Measurements from ENCODE around the gene OXGR1. TPM values are rescaled to one million over a fixed set of nuclear protein-coding genes. Genes with fewer than 3 reads are reported as not detected.

The OXGR1 gene
- total and polyA plus RNA-seq, 2 of the 8 experiments (the other 6 are each of a cell fraction or from before 2014, with no cell fraction given): 0.34 to 1.8 TPM

GRCh38 chr13:96991072-96991471, 3.2 kb downstream of the OXGR1 start:
- Histone ChIP-seq H2BK12ac (ENCODE audit: low read depth, low read length) (no peak overlapping the region), H3K4ac (replicated peaks; ENCODE audit: insufficient read length, low read depth, low read length) (no peak overlapping the region), H3K14ac (ENCODE audit: insufficient read length) (no peak overlapping the region), H2AFZ (ENCODE audit: low read length) (no peak overlapping the region), H2BK5ac (ENCODE audit: low read depth, low read length) (no peak overlapping the region), H2BK20ac (ENCODE audit: low read length) (no peak overlapping the region), H3K79me2 (ENCODE audit: control insufficient read depth in 1 of 2, insufficient read depth in 2 of 2, low read length in 2 of 2) (no peaks in the 10 kb centered on the region), H3K4me1 (replicated peaks in 1 of 4; ENCODE audit: control insufficient read depth in 3 of 4, insufficient read depth in 4 of 4, low read length in 3 of 4) (peaks cover 0 to 4% (median 1%) of the 10 kb centered on the region in 4 experiments; a peak in 2 of 7 replicates), H3K9me3 (ENCODE audit: insufficient read depth in 2 of 2, low read depth in 1 of 2, low read length in 1 of 2) (no peaks in the 10 kb centered on the region), H3K56ac (replicated peaks; ENCODE audit: insufficient read length, low read depth, low read length) (no peak overlapping the region), H3K27ac (ENCODE audit: low read depth, low read length) (no peak overlapping the region), H3K4me2 (ENCODE audit: insufficient read depth in 1 of 2, low read depth in 2 of 2, low read length in 2 of 2) (no peak overlapping the region), H3K9ac (replicated peaks in 1 of 4; ENCODE audit: extremely low read depth in 1 of 4, low read depth in 3 of 4, low read length in 3 of 4) (no peak overlapping the region), H3K36me3 (ENCODE audit: control insufficient read depth in 2 of 4, insufficient read depth in 4 of 4, low read length in 3 of 4) (no peaks in the 10 kb centered on the region), H2AK5ac (ENCODE audit: low read depth, low read length) (no peak overlapping the region), H3K23me2 (ENCODE audit: low read depth, low read length) (peaks cover 5% of the 10 kb centered on the region; the same call in 1 of the 2 replicates), H3K23ac (ENCODE audit: insufficient read length) (no peak overlapping the region), H3K79me1 (ENCODE audit: low read depth, low read length) (no peaks in the 10 kb centered on the region), H4K8ac (ENCODE audit: extremely low read depth, insufficient read depth, low read length) (no peak overlapping the region), H4K20me1 (replicated peaks in 1 of 2; ENCODE audit: control insufficient read depth in 1 of 2, insufficient read depth in 2 of 2, low read length in 2 of 2) (peaks cover 0 to 2% of the 10 kb centered on the region in 2 experiments), H4K91ac (replicated peaks; ENCODE audit: insufficient read length, low read length) (no peak overlapping the region), H4K5ac (ENCODE audit: insufficient read length, low read depth, low read length) (no peak overlapping the region), H3K27me3 (replicated peaks in 1 of 4; ENCODE audit: control insufficient read depth in 3 of 4, extremely low read depth in 1 of 4, insufficient read depth in 3 of 4, low read length in 3 of 4) (peaks cover 5 to 38% (median 33%) of the 10 kb centered on the region in 4 experiments), H3K4me3 (ENCODE audit: extremely low read depth in 1 of 4, insufficient read depth in 2 of 4, low read depth in 3 of 4, low read length in 4 of 4) (no peak overlapping the region), H3K18ac (ENCODE audit: extremely low read depth, low read length) (no peak overlapping the region), H2BK15ac (ENCODE audit: low read length) (no peak overlapping the region), H2BK120ac (replicated peaks; ENCODE audit: low read depth, low read length) (no peak overlapping the region)
- WGBS, 2 experiments (ENCODE audit: extremely low coverage in 1 of 2, insufficient coverage in 1 of 2, insufficient read length in 1 of 2, insufficient replicate concordance in 2 of 2, low coverage in 1 of 2, low lambda C conversion rate in 2 of 2, missing lambda C conversion rate in 1 of 2): 96% methylated on average over 3 of the region's 3 CpGs; no CpG with 5 or more reads in 1 of the 2 experiments
- peak; percentile 7 for FAIRE-seq
- DNase-seq (ENCODE audit: low read depth in 1 of 2, low spot score in 2 of 2): no peak
- ChIA-PET CTCF (ENCODE audit: partially characterized antibody) (interaction anchor here (1.0 to 1.4 kb wide), 3 partner anchors 8 to 166 kb away, joined by 3 to 5 read pairs (median 4); no protein-coding TSS in a partner anchor), POLR2A (ENCODE audit: partially characterized antibody) (no interaction called here)
- TF ChIP-seq ZNF274 (IDR thresholded peaks at IDR 0.05; ENCODE audit: borderline replicate concordance, extremely low read depth, low read length) (no peak), SIX5 (IDR thresholded peaks at IDR 0.05; ENCODE audit: low read depth, low read length) (no peak), TCF12 (IDR thresholded peaks at IDR 0.05; ENCODE audit: low read depth, low read length) (no peak), GABPA (IDR thresholded peaks at IDR 0.05; ENCODE audit: borderline replicate concordance, insufficient read depth, low read length) (no peak), TAF7 (optimal IDR thresholded peaks at IDR 0.05; ENCODE audit: borderline replicate concordance, low read depth, low read length) (no peak), RAD21 (IDR thresholded peaks at IDR 0.05 in 1 of 2, conservative IDR thresholded peaks at IDR 0.05 in 1 of 2; ENCODE audit: low read depth in 2 of 2, low read length in 2 of 2) (no peak), CTBP2 (IDR thresholded peaks at IDR 0.05; ENCODE audit: borderline replicate concordance, insufficient read depth, insufficient read length, low read length) (no peak), CEBPB (IDR thresholded peaks at IDR 0.05; ENCODE audit: low read depth, low read length) (no peak), NANOG (IDR thresholded peaks at IDR 0.05; ENCODE audit: insufficient read depth, low read depth, low read length, poor library complexity, severe bottlenecking) (no peak), KDM5A (IDR thresholded peaks at IDR 0.05; ENCODE audit: low read length) (no peak), MAFK (IDR thresholded peaks at IDR 0.05; ENCODE audit: low read depth, low read length) (no peak), NRF1 (IDR thresholded peaks at IDR 0.05; ENCODE audit: low read depth, low read length) (no peak), TAF1 (IDR thresholded peaks at IDR 0.05; ENCODE audit: low read depth, low read length) (no peak)
- TF ChIP-seq, protein P1, sequence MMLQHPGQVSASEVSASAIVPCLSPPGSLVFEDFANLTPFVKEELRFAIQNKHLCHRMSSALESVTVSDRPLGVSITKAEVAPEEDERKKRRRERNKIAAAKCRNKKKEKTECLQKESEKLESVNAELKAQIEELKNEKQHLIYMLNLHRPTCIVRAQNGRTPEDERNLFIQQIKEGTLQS (IDR thresholded peaks at IDR 0.05; ENCODE audit: insufficient read depth, low read depth, low read length): no peak
